HL-60 (cell line): ENCODE measurements around the gene CLSTN2.

ENCODE experiments used
- GABPA ChIP-seq: IDR thresholded peaks from 2 replicates; pipeline ENCODE4 v1.6.1; 2012; ENCODE audit warnings: low read depth
- POLR2AphosphoS5 ChIP-seq: IDR thresholded peaks from 2 replicates; pipeline ENCODE4 v1.6.1; 2012; ENCODE audit warnings: low read depth
- SPI1 ChIP-seq: IDR thresholded peaks from 2 replicates; pipeline ENCODE4 v1.6.1; 2012; ENCODE audit warnings: low read depth, mild to moderate bottlenecking, borderline replicate concordance
- TF ChIP-seq, protein P1 (sequence below): IDR thresholded peaks from one replicate; pipeline ENCODE4 v1.5.1; 2011; ENCODE audit warnings: low read length, control low read depth, inconsistent platforms; ENCODE audit not compliant: insufficient read depth
- TF ChIP-seq, protein P2 (sequence below): IDR thresholded peaks from 2 replicates; pipeline ENCODE4 v1.6.1; 2012; ENCODE audit warnings: low read depth; ENCODE audit not compliant: insufficient replicate concordance

DNA sequence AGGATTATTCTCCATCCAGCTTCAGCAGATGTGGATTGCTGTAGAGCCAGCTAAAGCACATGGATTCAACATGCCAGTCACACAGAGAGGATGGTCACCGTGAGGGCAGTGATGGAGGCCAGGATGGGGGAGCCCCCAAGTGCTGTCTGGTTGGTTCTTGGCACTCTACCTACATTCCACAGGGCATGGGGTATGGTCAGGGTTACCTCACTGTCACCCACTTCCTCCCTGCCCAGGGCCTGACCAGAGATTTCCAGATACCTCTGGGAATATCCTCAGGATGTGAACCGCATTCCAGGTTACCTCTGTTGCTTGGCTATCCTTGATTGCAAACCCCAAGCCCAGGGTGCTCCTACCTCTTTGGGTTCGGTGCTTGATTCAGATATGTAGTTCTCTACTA lies 595.6 kb downstream of the CLSTN2 start:
- TF ChIP-seq, protein P1, sequence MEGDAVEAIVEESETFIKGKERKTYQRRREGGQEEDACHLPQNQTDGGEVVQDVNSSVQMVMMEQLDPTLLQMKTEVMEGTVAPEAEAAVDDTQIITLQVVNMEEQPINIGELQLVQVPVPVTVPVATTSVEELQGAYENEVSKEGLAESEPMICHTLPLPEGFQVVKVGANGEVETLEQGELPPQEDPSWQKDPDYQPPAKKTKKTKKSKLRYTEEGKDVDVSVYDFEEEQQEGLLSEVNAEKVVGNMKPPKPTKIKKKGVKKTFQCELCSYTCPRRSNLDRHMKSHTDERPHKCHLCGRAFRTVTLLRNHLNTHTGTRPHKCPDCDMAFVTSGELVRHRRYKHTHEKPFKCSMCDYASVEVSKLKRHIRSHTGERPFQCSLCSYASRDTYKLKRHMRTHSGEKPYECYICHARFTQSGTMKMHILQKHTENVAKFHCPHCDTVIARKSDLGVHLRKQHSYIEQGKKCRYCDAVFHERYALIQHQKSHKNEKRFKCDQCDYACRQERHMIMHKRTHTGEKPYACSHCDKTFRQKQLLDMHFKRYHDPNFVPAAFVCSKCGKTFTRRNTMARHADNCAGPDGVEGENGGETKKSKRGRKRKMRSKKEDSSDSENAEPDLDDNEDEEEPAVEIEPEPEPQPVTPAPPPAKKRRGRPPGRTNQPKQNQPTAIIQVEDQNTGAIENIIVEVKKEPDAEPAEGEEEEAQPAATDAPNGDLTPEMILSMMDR = no peak
- TF ChIP-seq, protein P2, sequence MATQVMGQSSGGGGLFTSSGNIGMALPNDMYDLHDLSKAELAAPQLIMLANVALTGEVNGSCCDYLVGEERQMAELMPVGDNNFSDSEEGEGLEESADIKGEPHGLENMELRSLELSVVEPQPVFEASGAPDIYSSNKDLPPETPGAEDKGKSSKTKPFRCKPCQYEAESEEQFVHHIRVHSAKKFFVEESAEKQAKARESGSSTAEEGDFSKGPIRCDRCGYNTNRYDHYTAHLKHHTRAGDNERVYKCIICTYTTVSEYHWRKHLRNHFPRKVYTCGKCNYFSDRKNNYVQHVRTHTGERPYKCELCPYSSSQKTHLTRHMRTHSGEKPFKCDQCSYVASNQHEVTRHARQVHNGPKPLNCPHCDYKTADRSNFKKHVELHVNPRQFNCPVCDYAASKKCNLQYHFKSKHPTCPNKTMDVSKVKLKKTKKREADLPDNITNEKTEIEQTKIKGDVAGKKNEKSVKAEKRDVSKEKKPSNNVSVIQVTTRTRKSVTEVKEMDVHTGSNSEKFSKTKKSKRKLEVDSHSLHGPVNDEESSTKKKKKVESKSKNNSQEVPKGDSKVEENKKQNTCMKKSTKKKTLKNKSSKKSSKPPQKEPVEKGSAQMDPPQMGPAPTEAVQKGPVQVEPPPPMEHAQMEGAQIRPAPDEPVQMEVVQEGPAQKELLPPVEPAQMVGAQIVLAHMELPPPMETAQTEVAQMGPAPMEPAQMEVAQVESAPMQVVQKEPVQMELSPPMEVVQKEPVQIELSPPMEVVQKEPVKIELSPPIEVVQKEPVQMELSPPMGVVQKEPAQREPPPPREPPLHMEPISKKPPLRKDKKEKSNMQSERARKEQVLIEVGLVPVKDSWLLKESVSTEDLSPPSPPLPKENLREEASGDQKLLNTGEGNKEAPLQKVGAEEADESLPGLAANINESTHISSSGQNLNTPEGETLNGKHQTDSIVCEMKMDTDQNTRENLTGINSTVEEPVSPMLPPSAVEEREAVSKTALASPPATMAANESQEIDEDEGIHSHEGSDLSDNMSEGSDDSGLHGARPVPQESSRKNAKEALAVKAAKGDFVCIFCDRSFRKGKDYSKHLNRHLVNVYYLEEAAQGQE = no peak
- no peak for TF ChIP-seq POLR2AphosphoS5
- no peak for TF ChIP-seq SPI1
- TF ChIP-seq GABPA = no peak
